HEK293 (cell line): ENCODE results near the gene MINPP1.

Experiments used
- ZNF214 ChIP-seq: fragments of 450-650 bp; formaldehyde crosslinking; IDR thresholded peaks from 2 replicates; pipeline ENCODE4 v1.5.1; 2017; ENCODE audit warnings: missing biosample characterization, mild to moderate bottlenecking, missing genetic modification characterization, borderline replicate concordance
- ZNF610 ChIP-seq: fragments of 450-650 bp; formaldehyde crosslinking; IDR thresholded peaks from 2 replicates; pipeline ENCODE4 v1.5.1; 2016; ENCODE audit warnings: missing biosample characterization, missing genetic modification characterization, borderline replicate concordance

DNA sequence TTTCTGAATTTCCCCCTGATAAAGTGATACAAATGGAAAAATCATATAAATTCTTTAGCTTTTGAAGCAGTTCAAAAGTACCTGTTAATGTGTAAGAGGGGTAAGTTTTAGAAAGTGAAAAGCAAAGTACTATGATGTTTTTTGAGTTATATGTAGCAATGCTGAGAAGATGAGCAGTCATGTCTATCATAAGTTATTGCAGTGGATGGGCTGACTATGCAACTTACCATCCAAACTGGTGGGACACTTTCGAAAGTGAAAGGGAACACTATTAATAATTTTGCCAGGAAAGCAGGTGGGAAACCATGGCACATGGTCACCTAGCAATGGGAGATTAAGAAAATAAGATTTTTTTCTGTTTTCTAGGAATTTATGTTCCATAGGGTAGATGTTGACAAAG is 4.1 kb downstream of the MINPP1 start:
- TF ChIP-seq ZNF610 (no peak), ZNF214 (tag by site-specific recombination) (no peak)
